NCI-H446 (cell line): ENCODE measurements around the gene EPX.

Source experiments
- DNase-seq, 2 experiments: peaks; one replicate each; lab custom pipeline; 2025; lab: John Stamatoyannopoulos, UW

The EPX gene

DNA sequence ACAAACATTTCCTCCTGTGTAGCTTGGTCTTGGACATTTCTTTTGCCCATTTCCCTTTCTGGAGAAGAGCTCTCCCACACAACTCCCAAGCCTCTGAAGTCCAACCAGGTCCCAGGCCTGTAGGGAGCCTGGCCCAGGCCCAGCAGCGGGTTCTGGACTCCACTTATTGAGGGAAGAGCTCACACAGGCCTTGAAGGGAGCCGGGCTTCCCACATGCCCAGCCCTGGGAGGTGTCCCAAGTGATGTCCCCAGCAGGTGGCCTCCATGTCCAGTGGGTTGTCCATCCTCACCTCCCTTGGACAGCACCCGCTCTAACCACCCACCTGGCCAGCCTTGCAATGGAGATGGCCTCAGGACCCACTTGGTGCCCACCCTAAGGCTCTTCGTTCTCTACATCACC, 5.9 kb upstream of the EPX start:
- no peak for DNase-seq

DNA sequence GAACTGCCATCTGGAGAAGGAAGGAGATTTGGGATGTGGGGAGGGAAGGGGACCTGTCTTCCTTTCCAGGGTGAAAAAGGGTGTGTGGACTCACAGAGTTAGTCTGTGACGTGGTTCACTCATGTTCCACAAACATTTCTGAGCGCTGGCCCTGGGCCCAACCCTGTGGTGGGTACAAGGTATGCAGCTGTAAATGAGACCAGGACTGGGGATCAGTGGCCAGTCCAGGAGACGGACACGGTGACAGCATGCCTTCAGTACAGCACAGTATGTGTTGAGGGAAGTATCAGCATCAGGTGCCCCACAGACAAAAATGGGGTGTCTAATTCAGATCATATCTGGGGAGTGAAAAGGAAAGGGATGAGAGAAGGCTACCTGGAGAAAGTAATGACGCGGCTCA, 5.5 kb upstream of the EPX start:
- DNase-seq: no peak

DNA sequence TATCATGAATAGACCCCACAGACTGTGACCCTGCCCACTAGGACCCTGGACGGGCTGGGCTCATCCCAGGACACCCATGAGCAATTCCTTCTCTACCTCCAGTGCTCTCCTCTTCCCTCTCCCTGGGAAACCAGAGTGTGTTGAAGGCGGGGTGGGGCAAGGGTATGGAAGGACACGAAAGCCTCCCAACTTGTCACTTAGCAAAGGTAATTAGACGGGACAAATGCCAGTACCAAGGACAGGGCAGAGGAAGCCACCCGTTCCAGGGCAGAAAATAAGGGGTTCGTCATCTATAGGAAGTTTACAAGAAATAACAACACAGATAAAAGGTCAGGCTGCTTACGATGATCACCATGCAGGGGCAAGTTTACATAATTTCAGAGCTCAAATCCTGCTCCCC, 4.9 kb upstream of the EPX start:
- DNase-seq: no peak

DNA sequence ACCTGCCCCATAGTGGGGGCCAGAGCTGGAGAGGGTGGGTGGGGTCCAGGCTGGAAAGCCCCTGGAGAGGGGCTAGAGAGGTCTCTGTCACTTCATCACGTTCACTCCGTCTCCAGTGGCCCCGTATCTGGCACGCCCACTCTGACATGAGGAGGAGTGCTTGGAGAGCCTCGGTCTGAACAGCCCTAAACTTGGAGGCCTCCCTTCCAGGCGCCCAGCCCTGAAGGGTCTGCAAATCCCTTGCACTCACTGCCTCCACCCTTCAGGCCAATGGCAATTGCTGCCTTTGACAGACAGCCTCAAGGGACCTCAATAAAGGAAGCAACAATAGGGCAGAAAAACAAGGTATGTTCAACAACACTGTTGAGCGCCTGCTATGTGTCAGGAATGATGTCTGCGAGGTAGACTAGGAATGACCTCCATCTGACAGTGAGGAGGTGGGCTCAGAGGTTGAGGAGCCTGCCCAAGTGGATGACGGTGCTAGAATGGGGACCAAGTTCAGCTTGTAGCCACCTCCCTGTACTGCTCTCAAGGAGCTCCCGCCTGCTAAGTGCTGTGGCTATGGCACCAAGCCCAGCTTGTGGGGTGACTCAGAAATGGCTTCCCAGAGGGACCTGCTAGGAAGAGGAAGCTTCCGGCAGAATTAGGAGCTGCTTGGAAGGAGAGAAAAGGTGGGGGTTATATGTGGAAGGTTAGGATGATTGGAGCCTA, 2.9 kb upstream of the EPX start:
- DNase-seq: peak in 1 of 2 experiments; percentile 58

DNA sequence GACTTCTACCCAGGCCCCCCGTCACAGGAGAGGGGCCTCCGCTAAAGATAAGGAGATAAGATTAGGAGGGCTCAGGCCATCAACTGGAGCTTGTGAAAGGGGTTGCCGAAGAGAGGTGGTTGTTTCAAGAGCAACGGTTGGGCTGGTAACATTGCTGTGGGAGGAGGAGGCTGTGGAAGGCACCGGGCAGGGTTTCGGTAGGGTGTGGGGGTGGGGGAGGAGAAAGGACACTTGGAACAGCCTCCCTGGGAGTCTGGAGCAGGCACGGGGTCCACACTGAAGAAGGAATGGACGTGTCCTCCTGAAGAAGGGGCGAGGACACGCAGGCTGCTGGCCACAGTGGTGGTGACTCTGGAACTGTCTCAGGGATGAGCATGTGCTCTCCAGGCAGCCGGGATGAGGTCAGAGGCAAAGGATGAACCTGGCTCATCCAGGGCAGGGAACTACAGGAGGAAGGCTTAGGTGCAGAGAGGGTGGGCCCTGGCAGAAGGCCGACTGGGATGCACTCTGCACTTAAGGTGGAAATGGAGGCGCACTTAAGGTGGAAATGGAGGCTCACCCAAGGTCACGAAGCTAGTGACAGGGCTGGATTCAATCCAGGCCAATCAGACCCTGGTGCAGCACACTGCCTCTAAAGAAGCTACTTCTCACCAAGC, 1.2 kb upstream of the EPX start:
- no peak for DNase-seq

DNA sequence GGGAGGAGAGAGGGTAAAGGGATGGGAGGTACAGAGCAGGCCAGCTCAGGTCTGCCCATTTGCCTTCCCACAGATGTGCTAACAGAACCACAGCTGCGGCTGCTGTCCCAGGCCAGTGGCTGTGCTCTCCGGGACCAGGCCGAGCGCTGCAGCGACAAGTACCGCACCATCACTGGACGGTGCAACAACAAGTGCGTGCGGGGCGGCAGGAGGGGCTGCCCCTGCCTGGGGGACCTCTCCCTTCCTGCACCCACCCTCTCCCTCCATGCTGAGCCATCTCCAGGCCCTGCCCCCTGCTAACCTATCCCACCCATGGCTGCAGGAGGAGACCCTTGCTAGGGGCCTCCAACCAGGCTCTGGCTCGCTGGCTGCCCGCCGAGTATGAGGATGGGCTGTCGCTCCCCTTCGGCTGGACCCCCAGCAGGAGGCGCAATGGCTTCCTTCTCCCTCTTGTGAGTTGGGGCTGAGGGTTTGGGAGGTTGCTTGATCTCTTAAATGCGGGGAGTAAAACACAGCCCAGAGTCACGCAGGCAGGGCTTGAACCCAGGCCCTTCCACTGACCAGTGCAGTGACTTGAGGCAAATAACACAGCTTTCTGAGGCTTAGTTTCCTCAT, 1.2 kb downstream of the EPX start:
- no peak for DNase-seq

DNA sequence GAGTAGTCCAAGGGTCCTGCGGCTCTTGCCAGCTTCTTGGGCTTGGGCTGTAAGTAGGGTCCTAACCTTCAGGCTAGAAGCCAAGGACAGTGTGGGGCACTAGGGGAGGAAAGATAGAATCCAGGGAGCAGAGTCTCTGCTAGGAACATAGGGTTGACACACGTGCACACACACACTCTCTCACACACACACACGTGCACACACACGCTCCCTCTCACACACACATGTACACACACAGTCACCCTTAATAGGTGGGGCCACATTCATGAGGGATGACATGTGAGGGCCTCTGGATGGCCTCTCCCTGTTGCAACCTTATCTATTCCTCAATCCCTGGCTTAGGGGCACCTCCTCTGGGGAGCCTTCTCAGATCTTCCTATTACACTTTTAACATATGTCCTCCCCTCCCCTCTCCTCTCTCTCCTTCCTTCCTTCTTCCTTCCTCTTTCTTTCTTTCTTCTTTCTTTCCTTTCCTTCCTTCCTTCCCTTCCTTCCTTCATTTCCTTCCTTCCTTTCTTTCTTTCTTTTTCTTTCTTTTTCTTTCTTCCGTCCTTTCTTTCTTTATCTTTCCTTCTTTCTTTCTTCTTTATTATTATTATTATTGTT, 3.1 kb downstream of the EPX start:
- no peak for DNase-seq

DNA sequence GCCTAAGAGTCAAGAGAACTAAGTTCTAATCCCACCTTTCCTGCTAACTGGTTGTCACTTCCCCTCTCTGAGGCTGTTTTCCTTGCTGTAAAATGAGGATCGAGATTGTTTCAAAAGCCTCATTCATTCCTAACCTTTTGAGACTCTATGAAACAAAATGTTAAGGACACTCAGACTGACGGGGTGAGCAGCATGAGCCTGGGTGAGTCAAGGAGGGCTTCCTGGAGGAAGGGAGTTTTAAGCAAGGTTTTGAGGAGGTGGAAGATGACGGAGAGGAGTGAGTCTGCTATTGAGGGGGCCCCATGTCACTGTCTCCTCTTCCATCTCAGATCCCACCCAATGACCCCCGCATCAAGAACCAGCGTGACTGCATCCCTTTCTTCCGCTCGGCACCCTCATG, 4.1 kb downstream of the EPX start:
- no peak for DNase-seq

DNA sequence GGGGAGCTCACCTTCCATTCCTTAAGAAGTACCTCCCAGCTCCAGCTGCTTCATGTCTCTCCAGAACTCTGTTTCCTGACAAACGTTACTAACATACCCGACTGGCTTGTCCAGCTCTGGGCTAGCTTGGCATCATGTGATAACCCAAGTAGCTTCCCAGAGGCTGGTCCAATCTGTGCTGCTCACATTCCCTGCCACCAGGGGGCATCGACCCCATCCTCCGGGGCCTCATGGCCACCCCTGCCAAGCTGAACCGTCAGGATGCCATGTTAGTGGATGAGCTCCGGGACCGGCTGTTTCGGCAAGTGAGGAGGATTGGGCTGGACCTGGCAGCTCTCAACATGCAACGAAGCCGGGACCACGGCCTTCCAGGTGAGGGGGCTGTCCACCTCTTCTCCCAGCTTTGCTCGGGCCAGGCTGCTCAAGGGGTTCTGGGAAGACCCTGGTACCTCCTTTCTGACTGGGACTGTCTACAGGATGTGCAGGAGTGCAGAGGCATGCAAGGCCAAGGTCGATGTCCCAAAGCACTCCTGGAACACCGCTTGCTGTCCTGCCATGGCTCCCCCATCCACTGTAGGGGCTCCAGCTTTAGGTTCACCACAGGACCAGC, 7.6 kb downstream of the EPX start:
- DNase-seq: peak; percentile 27 to 68

DNA sequence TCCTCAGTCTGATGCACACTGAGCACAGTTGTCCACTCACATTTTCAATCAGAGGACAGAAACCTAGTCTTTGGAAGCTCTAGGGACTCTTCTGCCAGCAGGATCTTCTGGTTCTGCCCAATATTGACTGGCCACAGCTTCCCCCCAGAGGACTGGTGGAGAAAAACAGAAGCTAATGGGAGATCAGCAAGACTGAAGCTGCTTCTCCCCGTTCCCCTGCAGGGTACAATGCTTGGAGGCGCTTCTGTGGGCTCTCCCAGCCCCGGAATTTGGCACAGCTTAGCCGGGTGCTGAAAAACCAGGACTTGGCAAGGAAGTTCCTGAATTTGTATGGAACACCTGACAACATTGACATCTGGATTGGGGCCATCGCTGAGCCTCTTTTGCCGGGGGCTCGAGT, 10.3 kb downstream of the EPX start:
- DNase-seq: no peak

DNA sequence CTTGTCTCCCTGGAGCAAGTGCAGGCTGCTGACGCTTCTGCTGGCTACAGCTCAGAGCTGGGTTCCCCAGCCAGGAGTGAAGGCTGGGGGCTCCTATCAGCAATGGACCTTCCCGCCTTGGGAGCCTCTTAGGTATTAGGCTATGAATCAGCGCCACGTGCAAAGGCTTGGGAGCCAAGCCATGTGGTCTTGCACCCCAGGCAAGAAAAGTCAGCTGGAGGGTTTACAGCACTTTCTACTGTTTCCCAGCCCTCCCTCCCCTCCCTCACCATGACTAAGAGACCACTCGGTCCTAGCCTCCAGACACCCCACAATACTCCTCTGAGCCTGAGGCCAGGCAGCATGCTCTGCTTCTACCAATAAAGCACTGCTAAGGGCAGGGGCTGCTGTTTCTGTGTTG, 12.3 kb downstream of the EPX start:
- no peak for DNase-seq

DNA sequence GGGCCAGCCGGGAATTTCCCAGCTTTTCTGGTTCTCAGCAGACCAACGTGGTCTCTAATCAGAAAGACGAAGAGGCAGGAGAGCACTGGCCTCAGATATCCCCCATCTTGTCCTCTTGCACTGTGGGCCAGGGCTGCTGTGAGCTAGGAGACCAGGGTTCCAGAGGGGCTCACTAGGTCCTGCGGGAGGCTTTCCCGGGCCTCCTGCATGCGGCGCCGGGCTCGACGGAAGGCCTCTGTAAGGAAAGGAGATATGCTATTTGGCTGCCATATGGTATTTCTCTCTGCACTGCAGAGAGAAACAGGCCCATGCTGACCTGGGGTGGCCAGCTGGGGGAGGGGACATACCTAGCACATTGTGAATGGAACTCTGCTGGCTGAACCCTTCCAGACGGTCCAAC, 13.4 kb downstream of the EPX start:
- DNase-seq: no peak

DNA sequence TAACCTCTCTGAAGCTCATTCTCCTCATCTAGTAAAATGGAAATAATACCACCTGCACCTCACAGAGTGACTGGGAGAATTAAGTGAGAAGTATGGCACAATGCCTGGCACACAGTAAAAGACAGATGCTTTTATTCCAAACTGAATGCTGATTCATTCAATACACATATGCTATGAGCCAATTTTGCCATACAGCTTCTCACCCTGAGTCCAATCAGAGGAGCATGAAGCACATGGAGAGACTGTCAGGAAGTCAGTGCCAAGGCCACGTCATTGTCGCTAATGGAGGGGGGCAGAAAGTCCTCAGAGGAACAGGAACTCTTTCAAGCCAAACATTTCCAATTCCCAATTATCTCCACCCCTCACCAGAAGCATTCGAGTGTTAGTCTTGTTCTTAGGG, 14.9 kb downstream of the EPX start:
- peak in 1 of 2 experiments; percentile 53 for DNase-seq

DNA sequence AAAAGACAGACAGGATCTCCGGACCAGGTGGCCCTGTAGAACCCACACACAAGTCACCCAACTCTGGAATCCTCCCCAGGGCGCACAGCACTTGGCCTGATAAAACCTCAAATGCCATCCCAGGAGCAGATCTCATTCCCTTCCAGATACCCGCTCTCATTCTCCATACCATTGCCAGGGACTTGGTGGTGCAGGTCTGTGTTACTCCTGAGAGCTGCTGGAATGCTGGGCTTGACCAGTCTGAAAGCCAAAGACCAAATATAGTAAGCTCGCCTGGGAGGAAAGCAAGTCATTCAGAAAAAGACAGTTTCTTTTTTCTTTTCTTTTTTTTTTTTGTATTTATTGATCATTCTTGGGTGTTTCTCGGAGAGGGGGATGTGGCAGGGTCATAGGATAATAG, 15.8 kb downstream of the EPX start:
- no peak for DNase-seq

DNA sequence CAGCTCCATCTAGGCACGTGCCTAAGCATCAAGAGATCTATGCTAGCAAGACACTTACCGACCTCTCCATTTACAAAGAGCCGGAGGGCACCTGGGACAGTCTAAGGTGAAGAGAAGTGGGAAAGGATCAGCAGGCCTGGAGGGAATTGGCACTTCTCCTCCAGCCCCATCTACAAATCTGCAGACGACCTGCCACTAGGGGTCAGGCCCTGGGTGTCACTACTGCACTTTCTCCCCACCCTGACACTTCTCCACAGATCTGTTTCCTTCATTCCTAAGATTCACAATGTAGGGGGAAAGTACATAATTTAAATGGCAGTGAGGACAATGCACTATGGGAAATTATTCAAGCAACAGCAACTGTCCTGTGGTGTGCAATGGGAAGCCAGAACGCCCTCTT, 18.4 kb downstream of the EPX start:
- no peak for DNase-seq

DNA sequence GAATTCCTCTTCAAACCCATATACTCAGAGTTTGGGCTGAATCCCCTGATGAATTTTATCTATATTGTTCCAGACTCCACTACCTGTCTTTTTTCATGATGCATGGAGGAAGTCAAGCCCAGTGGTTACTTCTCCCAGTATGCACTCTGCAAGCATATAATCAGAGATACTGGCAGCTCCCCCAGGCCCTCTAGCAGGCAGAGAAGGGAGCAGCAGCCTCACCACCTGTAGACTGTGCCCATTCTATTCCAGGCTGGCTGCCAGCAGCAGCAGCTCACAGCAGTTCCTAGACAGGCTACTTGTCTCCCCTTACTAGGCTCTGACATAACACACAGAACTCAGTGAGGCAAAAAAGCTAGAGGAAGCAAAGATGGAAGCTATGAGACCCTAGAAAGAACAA, 23.2 kb downstream of the EPX start:
- peak in 1 of 2 experiments; percentile 7 for DNase-seq

DNA sequence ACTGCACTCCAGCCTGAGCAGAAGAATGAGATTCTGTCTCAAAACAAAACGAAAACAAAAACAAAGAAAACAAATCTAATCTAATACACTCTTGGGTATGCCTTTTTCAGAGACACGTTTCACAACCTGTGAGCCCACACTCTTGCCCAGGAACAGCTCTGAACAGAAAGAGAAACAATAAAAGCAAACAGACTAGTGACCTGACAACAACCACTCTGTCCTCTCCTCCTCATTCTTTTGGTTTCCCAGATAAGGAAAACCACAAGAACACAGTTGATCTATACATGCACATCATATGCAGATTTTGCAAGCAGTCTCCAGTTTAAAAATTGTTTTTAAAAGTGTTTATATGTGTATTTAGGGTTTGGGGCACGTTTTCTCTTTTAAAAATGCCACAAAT, 25.2 kb downstream of the EPX start:
- DNase-seq: no peak

DNA sequence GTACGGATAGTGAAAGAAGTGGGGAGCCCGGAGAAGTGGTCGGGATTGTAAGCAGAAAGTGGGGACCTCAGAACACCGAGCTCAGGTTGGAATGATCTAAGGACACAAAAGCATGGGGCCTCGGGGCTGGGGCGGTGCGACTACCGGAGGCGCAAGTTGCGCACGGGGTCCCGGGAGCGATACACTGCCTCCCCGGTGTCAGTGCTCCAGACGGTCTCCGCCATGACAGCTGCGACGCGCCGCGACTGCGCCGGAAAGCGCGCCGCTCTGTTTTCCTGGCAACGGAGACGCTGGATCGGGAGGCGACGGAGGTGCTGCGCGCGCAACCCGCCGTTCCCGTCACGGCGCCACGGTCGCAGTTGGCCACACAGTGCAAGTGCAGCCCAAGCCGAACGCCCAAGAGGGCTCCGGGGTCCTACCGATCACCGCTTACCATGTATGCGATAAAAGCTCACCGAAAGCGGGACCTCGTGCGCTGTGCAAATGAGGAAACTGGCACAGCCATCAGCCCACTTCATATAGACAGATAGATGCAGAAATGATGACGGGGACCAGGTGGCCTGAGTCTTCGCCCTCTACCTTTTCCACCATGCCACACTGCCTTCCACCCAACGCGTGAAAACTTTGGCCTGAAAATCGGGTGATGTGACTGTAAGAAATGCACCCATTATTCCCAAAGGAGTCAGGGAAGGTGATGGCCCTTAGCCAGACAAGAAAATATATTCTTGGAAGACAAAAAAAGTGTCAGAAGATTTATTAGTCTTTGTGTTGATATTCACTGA, 26.7 kb downstream of the EPX start, which contains the start of gene MKS1:
Gene MKS1, minus strand, starts transcription at position 249 of the 782 bp plus-strand sequence. Its CDS starts 25 bp downstream, at position 224.
- DNase-seq: peak; percentile 83 to 95

DNA sequence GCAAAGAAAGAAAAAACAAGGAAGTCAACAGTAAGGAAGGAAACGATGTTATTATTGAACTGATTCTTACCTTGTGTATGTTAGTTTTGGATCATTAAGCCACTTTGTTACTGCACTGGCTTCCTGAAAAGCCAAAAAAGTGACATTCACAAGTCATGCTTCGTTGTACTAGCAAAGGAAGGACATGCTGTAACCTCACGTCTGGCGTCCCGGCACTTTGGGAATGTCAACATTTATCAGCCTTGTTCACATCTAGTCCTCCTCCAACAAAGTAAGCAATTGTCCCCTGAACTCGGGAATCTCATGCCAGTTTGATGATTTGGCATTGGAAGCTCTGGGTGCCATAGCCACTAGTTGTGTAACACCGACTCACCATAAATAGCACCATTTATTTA, 27.3 kb downstream of the EPX start:
- DNase-seq: no peak

DNA sequence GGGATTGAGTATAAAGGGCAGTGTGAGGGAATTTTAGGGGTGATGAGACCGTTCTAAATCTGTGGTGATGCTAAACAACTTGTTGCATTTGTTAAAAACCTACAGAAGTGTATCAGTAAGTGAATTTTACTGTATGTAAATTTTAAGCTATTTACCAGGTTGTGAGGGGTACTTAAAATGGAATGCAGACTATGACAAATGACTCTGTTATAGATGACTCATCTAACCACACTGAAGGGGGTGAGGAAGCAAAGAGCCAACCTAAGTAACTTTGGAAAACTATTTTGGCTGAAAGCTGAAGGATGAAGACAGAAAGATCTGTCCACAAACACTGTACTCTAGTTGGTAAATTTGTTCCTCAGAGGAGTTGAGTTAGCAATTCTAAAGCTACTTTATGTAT, 31.8 kb downstream of the EPX start:
- no peak for DNase-seq

DNA sequence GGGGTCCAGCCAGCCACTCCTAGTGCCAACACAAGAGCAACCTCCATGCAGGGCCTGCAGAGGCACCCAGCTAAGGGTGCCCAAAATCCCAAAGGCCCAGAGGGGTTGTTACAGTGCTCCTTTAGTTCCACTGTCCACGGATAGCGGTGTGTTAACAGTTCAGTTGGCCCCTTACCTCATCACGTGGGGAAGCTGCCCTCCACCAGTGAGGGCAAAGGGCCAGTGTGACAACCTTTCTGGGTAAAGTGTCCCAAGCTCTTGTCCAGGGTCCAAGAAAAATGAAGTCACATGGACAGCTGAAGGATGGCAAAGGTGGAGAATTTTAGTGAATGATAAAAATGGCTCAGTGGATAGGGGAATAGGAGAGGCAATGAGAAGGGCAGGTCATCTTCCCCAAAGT, 35.2 kb downstream of the EPX start:
- no peak for DNase-seq

DNA sequence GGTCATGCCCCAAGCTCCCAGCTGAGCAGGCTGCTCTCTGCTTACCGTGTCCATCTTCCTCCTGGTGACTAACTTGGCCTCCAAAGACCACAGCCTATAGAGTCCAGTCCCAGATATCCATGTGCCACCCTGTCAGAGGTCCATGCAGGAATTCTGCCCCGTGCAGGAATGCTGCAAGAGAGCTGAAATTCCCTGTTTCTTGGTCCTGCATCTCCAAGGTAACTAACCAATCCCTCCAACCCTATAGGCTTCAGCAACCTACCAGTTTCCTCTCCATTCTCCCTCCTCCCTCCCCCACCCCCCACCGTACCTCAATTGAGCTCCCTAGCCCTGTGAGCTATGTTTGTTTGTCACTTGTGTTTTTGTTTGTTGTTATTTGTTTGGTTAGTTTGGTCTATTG, 36.2 kb downstream of the EPX start:
- no peak for DNase-seq
